Sigmoid colon (tissue), 7 donors: ENCODE data around the gene TRAF3IP1. TPM values are rescaled to one million over a fixed set of nuclear protein-coding genes. Genes with fewer than 3 reads are reported as not detected.

Experiments used
- DNase-seq: peaks from one replicate; pipeline ENCODE4 v3.0.0-alpha.2; 2019
- H3K27ac ChIP-seq, 4 donors: fragments of 200-600 bp; sonication (generic); one replicate each; pipeline ENCODE4 v1.5.1; 2016 to 2019; ENCODE audit warnings: mild to moderate bottlenecking in 1 of 4
- H3K27me3 ChIP-seq, 3 donors: fragments of 200-600 bp; sonication (generic); one replicate each; pipeline ENCODE4 v1.5.1; 2019; ENCODE audit warnings: mild to moderate bottlenecking in 1 of 3
- H3K36me3 ChIP-seq, 4 donors: fragments of 200-600 bp; sonication (generic); one replicate each; pipeline ENCODE4 v1.5.1; 2016 to 2019
- H3K4me1 ChIP-seq, 4 donors: fragments of 200-600 bp; sonication (generic); one replicate each; pipeline ENCODE4 v1.5.1; 2017 to 2019
- H3K4me3 ChIP-seq, 4 donors: fragments of 200-600 bp; sonication (generic); one replicate each; pipeline ENCODE4 v1.5.1; 2017 to 2019; ENCODE audit warnings: mild to moderate bottlenecking in 2 of 4, moderate library complexity in 1 of 4
- H3K9me3 ChIP-seq, 4 donors: fragments of 200-600 bp in 3 of 4; sonication (generic) in 3 of 4; one replicate each; pipeline versions ENCODE4 v1.5.1 to v1.6.1; 2013 to 2019
- CTCF ChIP-seq, 4 experiments: fragments of 450-650 bp in 3 of 4; fragments of 200-600 bp in 1 of 4; IDR thresholded peaks; one replicate each; pipeline ENCODE4 v1.5.1; 2016 to 2019; ENCODE audit warnings: antibody characterized with exemption in 4 of 4, mild to moderate bottlenecking in 3 of 4, moderate library complexity in 2 of 4
- EP300 ChIP-seq, 4 donors: sonication (generic); formaldehyde crosslinking; IDR thresholded peaks; one replicate each; pipeline ENCODE4 v1.6.1; 2017; ENCODE audit warnings: antibody characterized with exemption in 4 of 4
- POLR2A ChIP-seq, 2 donors: fragments of 450-650 bp; IDR thresholded peaks; one replicate each; pipeline ENCODE4 v1.6.1; 2016; ENCODE audit warnings: antibody characterized with exemption in 2 of 2, mild to moderate bottlenecking in 2 of 2, moderate library complexity in 2 of 2
- POLR2AphosphoS5 ChIP-seq, 4 donors: sonication (generic); formaldehyde crosslinking; IDR thresholded peaks; one replicate each; pipeline ENCODE4 v1.6.1; 2017; ENCODE audit warnings: antibody characterized with exemption in 4 of 4
- WGBS, 2 donors: extraction: QIAGEN DNeasy Blood & Tissue Kit; methylation state at CpG; one replicate each; pipeline ENCODE4 v1.1.7; 2013; 5-methylcytosine and 5-hydroxymethylcytosine counted together
- intact Hi-C: fragments of 100-400 bp; cut with DNase I; formaldehyde crosslinking; loops from one replicate; pipeline ENCODE4 v1.15.1; 2023
- polyA plus RNA-seq, 3 donors: library from polyadenylated mRNA; stranded (reverse); fragments of 200-250 nt; gene quantifications; one replicate each; pipeline ENCODE4 v1.2.3, GENCODE V29; 2013
- total RNA-seq, 4 donors: library from RNA; depleted of rRNA; stranded (reverse); fragments of >200 nt; gene quantifications; one replicate each; pipeline ENCODE4 v1.1.0, GENCODE V29; 2016
- donor health status: healthy with polysubstance abuse.
- donor health status: Bipolar disorder and iron deficiency.
- donor health status: healthy.

Gene TRAF3IP1
- total and polyA plus RNA-seq, 7 donors, result 6.9 to 20.8 (median 17.5) TPM

- Histone ChIP-seq H3K4me1 (no peaks in the 10 kb centered on the region), H3K4me3 (no peak overlapping the region), H3K36me3 (no peaks in the 10 kb centered on the region), H3K9me3 (no peaks in the 10 kb centered on the region), H3K27me3 (no peaks in the 10 kb centered on the region), H3K27ac (no peak overlapping the region)
- intact Hi-C loops, result no loop called here
- no peak for DNase-seq
- no peak for TF ChIP-seq EP300 (IDR thresholded peaks at IDR 0.05)
- no peak for TF ChIP-seq CTCF (IDR thresholded peaks at IDR 0.05)
- no peak for TF ChIP-seq POLR2AphosphoS5 (IDR thresholded peaks at IDR 0.05)
- no peak for TF ChIP-seq POLR2A (IDR thresholded peaks at IDR 0.05)
- 92 to 94% methylated on average over 17 of the region's 17 CpGs for WGBS, 2 donors
Observed at GRCh38 chr2:238408615-238409340, 88.5 kb downstream of the TRAF3IP1 start.

- Histone ChIP-seq H3K36me3 (no peaks in the 10 kb centered on the region), H3K27ac (no peak overlapping the region), H3K27me3 (no peaks in the 10 kb centered on the region), H3K4me1 (no peaks in the 10 kb centered on the region), H3K4me3 (no peak overlapping the region), H3K9me3 (no peaks in the 10 kb centered on the region)
- DNase-seq, result no peak
- intact Hi-C loops, result no loop called here
- WGBS, 2 donors, result 91 to 92% methylated on average over 34 of the region's 34 CpGs
- TF ChIP-seq EP300 (IDR thresholded peaks at IDR 0.05), result no peak
- TF ChIP-seq POLR2A (IDR thresholded peaks at IDR 0.05), result no peak
- TF ChIP-seq POLR2AphosphoS5 (IDR thresholded peaks at IDR 0.05), result no peak
- no peak for TF ChIP-seq CTCF (IDR thresholded peaks at IDR 0.05)
Observed at GRCh38 chr2:238409341-238410199, 89.3 kb downstream of the TRAF3IP1 start.

GRCh38 chr2:238412067-238412767, 91.9 kb downstream of the TRAF3IP1 start:
- TF ChIP-seq EP300 (IDR thresholded peaks at IDR 0.05) (no peak), POLR2AphosphoS5 (IDR thresholded peaks at IDR 0.05) (no peak), POLR2A (IDR thresholded peaks at IDR 0.05) (no peak), CTCF (IDR thresholded peaks at IDR 0.05) (no peak)
- peaks cover 0 to 4% (median 0%) of the 10 kb centered on the region in 4 donors for H3K9me3 ChIP-seq
- intact Hi-C loops, result no loop called here
- H3K4me3 ChIP-seq, result no peak overlapping the region
- H3K27ac ChIP-seq, result no peak overlapping the region
- no peaks in the 10 kb centered on the region for H3K36me3 ChIP-seq
- no peaks in the 10 kb centered on the region for H3K4me1 ChIP-seq
- no peak for DNase-seq
- no peaks in the 10 kb centered on the region for H3K27me3 ChIP-seq
- WGBS, 2 donors, result 18 to 63% methylated on average over 12 of the region's 12 CpGs

- H3K4me3 ChIP-seq, result no peak overlapping the region
- no peaks in the 10 kb centered on the region for H3K36me3 ChIP-seq
- intact Hi-C loops, result no loop called here
- 78 to 91% methylated on average over 2 of the region's 2 CpGs for WGBS, 2 donors
- no peak for DNase-seq
- H3K27me3 ChIP-seq, result no peaks in the 10 kb centered on the region
- no peaks in the 10 kb centered on the region for H3K4me1 ChIP-seq
- no peak for TF ChIP-seq EP300 (IDR thresholded peaks at IDR 0.05)
- no peak for TF ChIP-seq POLR2A (IDR thresholded peaks at IDR 0.05)
- no peak for TF ChIP-seq CTCF (IDR thresholded peaks at IDR 0.05)
- TF ChIP-seq POLR2AphosphoS5 (IDR thresholded peaks at IDR 0.05), result no peak
- H3K27ac ChIP-seq, result no peak overlapping the region
- peaks cover 0 to 4% (median 0%) of the 10 kb centered on the region in 4 donors for H3K9me3 ChIP-seq
Observed at GRCh38 chr2:238413368-238413767, 93.0 kb downstream of the TRAF3IP1 start.
